Regular cardiac myocyte (primary cell): Measurements from ENCODE around the gene KDM5B. TPM values are rescaled to one million over a fixed set of nuclear protein-coding genes. Genes with fewer than 3 reads are reported as not detected.

Experiments
- total RNA-seq: library from RNA; depleted of rRNA; stranded (reverse); fragments of >200 nt; gene quantifications from 2 replicates; pipeline ENCODE4 v1.2.3, GENCODE V29; 2014

Gene KDM5B
- total RNA-seq, result 76.9 and 107 TPM in 2 replicates

GRCh38 chr1:202807926-202808757, at the start of gene KDM5B:
KDM5B (minus strand) TSS chr1:202808421; CDS start chr1:202808305, 116 bp downstream.

GRCh38 chr1:202810615-202811295, 2.5 kb upstream of the KDM5B start, which contains the start of gene PCAT6:
PCAT6 (plus strand) TSS chr1:202810954.

DNA sequence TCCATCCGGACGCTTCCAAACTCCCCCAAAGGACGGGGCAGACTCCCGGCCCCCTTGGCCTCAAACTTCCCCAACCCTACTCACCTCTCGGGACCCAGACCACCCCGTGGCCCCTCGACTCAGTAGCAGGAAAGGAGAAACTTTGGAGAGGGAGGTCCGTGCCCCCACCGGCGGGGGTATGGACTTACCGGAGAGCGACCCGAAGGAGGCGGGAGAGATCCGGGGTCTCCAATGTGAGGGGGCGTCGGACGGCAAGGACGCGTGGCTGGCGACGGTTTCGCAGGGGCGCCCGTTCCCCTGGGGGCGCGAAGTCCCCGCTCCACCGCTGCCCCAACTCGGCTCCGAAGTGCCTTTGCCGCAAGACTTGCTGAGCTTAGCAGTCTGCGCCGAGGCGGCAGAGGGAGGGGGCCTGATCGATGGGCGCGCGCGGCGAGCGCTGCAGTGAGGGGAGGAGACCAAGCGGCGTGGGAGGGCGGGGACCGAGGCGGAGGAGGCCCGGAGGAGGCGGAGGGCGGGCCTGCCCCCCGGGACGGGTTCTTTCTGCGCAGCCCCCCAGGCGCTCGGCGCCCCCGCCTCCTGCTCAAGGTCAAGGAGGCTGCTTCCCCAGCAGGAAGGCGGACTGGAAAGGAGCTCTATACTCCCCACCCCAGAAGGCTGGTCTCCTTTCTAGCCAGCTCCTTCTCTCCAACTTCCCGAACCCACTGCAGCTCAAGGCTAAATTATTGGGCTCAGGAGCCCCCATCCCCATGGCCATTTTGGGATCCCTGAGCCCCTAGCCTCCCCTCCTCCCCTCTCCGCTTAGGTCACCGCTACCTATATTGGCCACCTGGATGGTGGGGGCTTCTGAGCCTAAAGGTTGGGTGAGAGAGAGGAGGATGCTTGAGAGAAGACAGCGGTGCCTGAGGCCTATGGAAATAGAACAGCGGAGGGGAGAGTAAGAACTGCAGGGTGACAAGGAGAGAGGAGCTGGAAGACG, 97.9 kb downstream of the KDM5B start, which contains the start of gene SYT2:
Gene SYT2 (minus strand): TSS at position 385 of the 976 bp plus-strand sequence. CDS start 104,682 bp downstream, outside the sequence.

Other genes with a start within 250 kb of the KDM5B start
- under 0.01 TPM in 1 of 2 replicates, not detected in the other for gene SYT2, start 98.0 kb downstream of the KDM5B start, total RNA-seq
- gene PCAT6, start 2.5 kb upstream of the KDM5B start, total RNA-seq, result 0.56 TPM in 1 of 2 replicates, not detected in the other
- 2.8 and 5.6 TPM in 2 replicates for gene RABIF, start 80.7 kb upstream of the KDM5B start, total RNA-seq
- 32.4 and 38.1 TPM in 2 replicates for gene KLHL12, start 118.8 kb upstream of the KDM5B start, total RNA-seq
- gene ADIPOR1, start 149.9 kb upstream of the KDM5B start, total RNA-seq, result 131 and 140 TPM in 2 replicates
- gene CYB5R1, start 158.8 kb upstream of the KDM5B start, total RNA-seq, result 38.7 and 78.9 TPM in 2 replicates
- gene TMEM183A, start 199.0 kb upstream of the KDM5B start, total RNA-seq, result 110 and 123 TPM in 2 replicates
- gene PPFIA4, start 218.1 kb upstream of the KDM5B start, total RNA-seq, result 9.0 and 39.2 TPM in 2 replicates